ENCODE measurements around the gene WLS. TPM values are rescaled to one million over a fixed set of nuclear protein-coding genes. Genes with fewer than 3 reads are reported as not detected.
A peak's percentile ranks its signal among the peaks of the same experiment; 100 is the strongest.
"Not testable (repeated sequence)": the region's sequence is repeated elsewhere in the genome, so short reads cannot be mapped to it uniquely, and the experiment has no call there.

Gene WLS
- polyA plus RNA-seq, 3 donors, result 137 to 145 (median 143) TPM

DNA sequence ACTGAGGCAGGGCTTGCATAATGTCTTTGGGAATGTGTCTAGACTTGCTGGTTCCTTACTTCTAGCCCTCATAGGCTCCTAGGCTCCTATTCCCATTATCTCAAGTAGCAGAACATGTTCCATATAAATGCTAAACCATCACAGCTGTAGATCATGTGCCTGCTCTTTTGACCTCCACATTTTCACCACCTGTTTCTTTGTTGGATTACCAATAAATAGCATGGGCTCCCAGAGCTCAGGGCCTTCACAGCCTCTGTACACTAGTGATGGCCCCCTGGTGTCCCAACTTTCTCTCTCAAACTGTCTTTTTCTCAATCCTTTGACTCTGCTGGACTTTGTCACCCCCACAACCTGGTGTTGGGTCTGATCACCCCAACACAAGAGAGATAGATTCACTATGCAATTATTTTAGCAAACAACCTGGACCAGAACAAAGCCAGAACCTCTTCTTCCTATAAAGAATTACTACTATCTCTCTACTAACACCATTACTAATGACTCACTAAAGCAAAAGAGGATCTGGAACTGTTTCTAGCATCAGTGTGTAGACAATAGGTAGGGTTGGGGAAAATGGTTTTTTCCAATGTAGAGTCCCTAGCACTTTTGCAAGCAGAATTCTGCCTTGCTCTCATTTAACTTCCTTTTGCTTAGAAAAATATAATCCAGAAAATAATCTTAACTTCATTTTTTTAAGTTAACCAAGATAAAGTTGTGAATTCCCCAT, 51.7 kb downstream of the WLS start:
- DNase-seq (ENCODE audit: extremely low read depth in 1 of 11, low read depth in 9 of 11, low spot score in 4 of 11), result no peak

DNA sequence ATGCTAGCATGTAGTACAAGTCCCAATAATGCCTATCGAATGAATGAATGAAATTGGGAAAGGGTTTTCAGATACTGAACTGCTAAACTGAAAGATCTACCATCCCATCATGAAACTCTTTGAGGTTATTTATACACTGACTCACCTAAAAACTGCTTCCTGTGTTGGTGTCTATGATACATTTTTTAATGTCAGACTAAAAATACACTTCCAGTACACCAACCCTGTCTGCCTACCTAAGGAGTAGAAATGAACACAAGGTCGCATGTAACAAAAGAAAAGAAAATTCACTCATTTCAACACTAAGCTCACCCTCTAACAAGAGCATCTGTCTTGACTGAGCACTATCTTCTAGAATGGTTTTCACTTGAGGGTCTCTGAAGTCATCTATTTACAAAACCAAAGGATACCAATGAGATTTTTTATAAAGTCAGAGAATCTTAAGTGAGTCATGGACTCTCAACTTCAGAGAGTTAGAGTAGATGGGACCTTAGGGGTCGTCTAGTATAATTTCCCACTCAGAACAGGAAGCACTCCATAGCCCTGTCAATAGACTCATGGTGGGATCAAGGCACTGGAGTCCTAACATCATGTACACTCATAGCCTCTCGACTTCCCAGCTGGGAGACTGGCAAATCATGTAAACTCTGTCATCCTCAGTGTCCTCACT, 53.4 kb downstream of the WLS start:
- no peak for DNase-seq (ENCODE audit: extremely low read depth in 1 of 11, low read depth in 9 of 11, low spot score in 4 of 11)

DNA sequence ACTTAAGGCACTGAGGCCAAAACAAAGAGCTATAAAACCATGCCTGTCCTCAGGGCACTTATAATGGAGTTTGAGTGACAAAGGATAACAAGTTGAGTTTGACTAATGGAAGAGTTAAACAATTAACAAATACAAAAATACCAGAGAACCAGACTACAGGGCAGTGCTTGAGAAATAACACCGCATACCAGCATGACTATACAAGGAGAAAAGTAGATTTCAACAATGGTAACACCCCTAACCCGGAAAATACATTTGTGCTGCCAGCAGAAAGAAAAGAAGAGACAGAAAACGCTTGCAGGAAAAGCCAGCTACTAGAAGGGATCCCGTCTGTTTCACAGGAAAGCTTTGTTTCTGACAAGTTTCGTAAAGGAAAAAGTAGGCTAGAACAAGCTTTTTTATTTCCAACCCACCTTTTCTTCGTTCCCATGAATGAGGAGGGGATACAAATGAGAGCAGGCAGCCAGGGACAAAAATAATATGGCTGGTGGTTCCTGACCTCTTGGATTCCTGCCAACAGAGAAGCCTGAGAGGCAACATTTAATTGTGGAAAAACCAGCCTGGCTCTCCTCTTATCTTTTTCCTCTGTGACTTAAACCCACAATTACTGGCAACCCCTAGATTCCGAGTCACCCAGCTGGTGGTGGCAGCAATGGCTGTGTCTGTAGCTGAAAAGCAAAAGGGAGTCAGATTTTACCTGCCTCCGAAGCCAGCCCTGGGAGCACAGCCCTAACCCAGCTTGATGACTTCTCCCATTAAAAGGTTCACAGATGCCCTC, 56.5 kb downstream of the WLS start:
- peak in 2 of 11 donors; percentile 17 to 52 for DNase-seq (ENCODE audit: extremely low read depth in 1 of 11, low read depth in 9 of 11, low spot score in 4 of 11)

DNA sequence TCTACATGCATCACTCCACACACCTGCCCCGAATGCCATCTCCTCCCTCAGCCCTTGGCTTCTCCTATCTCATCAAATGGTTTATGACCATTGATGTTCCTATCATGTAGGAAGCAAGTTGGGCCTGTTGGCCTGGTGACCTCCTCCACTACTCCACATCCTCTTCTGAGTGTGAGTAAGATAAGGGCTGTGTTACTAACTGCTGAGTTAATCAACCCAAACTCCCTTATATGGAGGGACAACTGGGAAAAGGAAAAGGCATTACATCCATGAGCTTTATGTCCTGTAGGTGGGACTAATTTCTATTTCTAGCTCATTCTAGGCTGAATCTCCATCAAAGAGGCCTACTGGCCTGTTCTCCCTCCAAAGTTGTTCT, 57.6 kb downstream of the WLS start:
- DNase-seq (ENCODE audit: extremely low read depth in 1 of 11, low read depth in 9 of 11, low spot score in 4 of 11), result no peak

GRCh38 chr1:68173936-68174737, 58.2 kb downstream of the WLS start:
- peak in 10 of 11 donors; percentile 45 to 79 (median 62) for DNase-seq (ENCODE audit: extremely low read depth in 1 of 11, low read depth in 9 of 11, low spot score in 4 of 11)

- peak in 6 of 11 donors; percentile 27 to 61 (median 40) for DNase-seq (ENCODE audit: extremely low read depth in 1 of 11, low read depth in 9 of 11, low spot score in 4 of 11)
These were observed 58.9 kb downstream of the WLS start for GRCh38 chr1:68173283-68173935.

DNA sequence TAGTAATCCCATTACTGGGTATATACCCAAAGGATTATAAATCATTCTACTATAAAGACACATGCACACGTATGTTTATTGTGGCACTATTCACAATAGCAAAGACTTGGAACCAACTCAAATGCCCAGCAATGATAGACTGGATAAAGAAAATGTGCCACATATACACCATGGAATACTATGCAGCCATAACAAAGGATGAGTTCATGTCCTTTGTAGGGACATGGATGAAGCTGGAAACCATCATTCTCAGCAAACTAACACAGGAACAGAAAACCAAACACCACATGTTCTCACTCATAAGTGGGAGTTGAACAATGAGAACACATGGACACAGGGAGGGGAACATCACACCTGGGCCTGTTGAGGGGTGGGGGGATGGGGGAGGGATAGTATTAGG, 60.5 kb downstream of the WLS start:
- DNase-seq (ENCODE audit: extremely low read depth in 1 of 11, low read depth in 9 of 11, low spot score in 4 of 11), result not testable (repeated sequence)

- DNase-seq (ENCODE audit: extremely low read depth in 1 of 11, low read depth in 9 of 11, low spot score in 4 of 11), result no peak
These were observed 63.7 kb downstream of the WLS start for GRCh38 chr1:68168545-68169171.

GRCh38 chr1:68167211-68167610, 65.1 kb downstream of the WLS start:
- DNase-seq (ENCODE audit: extremely low read depth in 1 of 11, low read depth in 9 of 11, low spot score in 4 of 11), result no peak

- no peak for DNase-seq (ENCODE audit: extremely low read depth in 1 of 11, low read depth in 9 of 11, low spot score in 4 of 11)
These were observed 66.0 kb downstream of the WLS start for GRCh38 chr1:68166348-68166747.

DNA sequence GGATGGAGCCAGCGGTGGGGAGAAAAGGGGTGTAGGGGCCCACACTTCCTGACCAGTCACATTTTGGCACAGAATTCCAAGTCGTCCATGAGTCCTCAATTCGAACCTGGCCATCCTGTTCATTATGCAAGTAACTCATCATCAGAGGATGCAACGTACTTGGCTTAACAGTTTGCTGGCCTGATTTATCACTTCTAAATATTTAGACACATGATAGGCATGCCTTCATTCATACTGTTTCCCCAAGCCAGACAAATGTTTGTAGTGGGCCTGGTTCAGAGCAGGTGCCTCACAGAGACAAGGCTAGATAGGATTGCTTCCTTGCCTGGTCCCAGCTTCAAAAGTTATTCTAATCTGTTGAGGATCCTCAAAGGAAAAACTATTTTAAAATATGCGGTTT, 66.7 kb downstream of the WLS start:
- no peak for DNase-seq (ENCODE audit: extremely low read depth in 1 of 11, low read depth in 9 of 11, low spot score in 4 of 11)

GRCh38 chr1:68164918-68165317, 67.4 kb downstream of the WLS start:
- no peak for DNase-seq (ENCODE audit: extremely low read depth in 1 of 11, low read depth in 9 of 11, low spot score in 4 of 11)

DNA sequence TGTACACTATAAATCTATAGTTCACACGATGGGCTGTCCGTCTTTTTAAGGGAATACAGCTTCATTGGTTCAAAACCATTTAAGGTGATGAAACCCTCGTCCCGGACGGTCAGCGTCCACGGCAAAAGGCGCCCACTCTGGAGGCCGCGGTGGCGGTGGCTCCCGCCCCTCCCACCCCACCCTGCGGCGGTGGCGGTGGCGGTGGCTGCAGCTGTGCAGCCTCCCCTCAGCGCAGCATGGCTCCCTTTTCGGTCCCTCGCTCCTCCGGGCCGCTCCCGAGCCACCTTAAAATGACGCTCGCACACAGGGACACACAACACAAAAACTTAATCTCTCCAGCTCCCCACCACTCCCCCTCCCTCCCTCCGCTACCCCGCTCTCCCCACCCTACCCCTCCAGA, 69.1 kb downstream of the WLS start:
- DNase-seq (ENCODE audit: extremely low read depth in 1 of 11, low read depth in 9 of 11, low spot score in 4 of 11), result no peak

- DNase-seq (ENCODE audit: extremely low read depth in 1 of 11, low read depth in 9 of 11, low spot score in 4 of 11), result no peak
These were observed 69.6 kb downstream of the WLS start for GRCh38 chr1:68162761-68163160.

- DNase-seq (ENCODE audit: extremely low read depth in 1 of 11, low read depth in 9 of 11, low spot score in 4 of 11), result not testable (repeated sequence)
These were observed 70.7 kb downstream of the WLS start for GRCh38 chr1:68161672-68162071.

GRCh38 chr1:68160935-68161334, 71.4 kb downstream of the WLS start:
- not testable (repeated sequence) for DNase-seq (ENCODE audit: extremely low read depth in 1 of 11, low read depth in 9 of 11, low spot score in 4 of 11)

DNA sequence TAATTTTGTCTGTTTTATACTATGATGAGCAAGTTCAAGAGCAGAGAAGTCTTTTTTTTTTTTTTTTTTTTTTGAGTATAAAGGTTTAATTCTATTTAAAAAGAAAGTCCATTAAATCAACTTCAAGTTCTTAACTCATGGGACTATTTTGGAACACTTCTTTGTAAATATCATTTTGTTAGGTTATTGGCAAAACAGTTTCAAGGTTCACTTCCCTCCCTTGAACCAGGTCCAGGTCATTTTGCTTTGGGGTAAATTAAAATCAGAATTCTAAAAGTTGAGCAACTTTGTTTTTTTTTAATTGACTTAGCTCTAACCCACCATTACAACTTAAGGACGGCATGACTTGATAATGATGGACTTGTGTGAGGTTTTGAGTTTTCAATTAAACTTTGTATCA, 72.3 kb downstream of the WLS start:
- no peak for DNase-seq (ENCODE audit: extremely low read depth in 1 of 11, low read depth in 9 of 11, low spot score in 4 of 11)

GRCh38 chr1:68158837-68159236, 73.5 kb downstream of the WLS start:
- no peak for DNase-seq (ENCODE audit: extremely low read depth in 1 of 11, low read depth in 9 of 11, low spot score in 4 of 11)
